ENCODE measurements around the gene HEG1. TPM values are rescaled to one million over a fixed set of nuclear protein-coding genes. Genes with fewer than 3 reads are reported as not detected.

Gene HEG1
- total RNA-seq, 4 donors from 2014 or later, result 55.9 to 85.5 (median 78.9) TPM

GRCh38 chr3:124916837-124917409 is 138.9 kb downstream of the HEG1 start:
- WGBS, 2 donors (ENCODE audit: low coverage in 1 of 2), result 41 to 57% methylated on average over 4 to 7 of the region's 8 CpGs
- H3K27me3 ChIP-seq, result no peaks in the 10 kb centered on the region
- peak; percentile 46 for ATAC-seq
- no peak overlapping the region for H3K4me3 ChIP-seq
- TF ChIP-seq POLR2AphosphoS5 (IDR thresholded peaks at IDR 0.05) (no peak), POLR2A (IDR thresholded peaks at IDR 0.05) (no peak), CTCF (IDR thresholded peaks at IDR 0.05) (no peak), EP300 (IDR thresholded peaks at IDR 0.05) (no peak)
- no peaks in the 10 kb centered on the region for H3K36me3 ChIP-seq
- H3K4me1 ChIP-seq, result no peaks in the 10 kb centered on the region
- no peak overlapping the region for H3K27ac ChIP-seq
- no peaks in the 10 kb centered on the region for H3K9me3 ChIP-seq

Small RNAs within 50 kb of the gene (small RNA-seq; reads per million reads assigned to genes)
- 0 reads per million in 4 donors for gene RNA5SP137

Other genes starting within 250 kb of the HEG1 start
- gene ITGB5, start 168.6 kb downstream of the HEG1 start, total RNA-seq, result 100 to 1,000 TPM; 125 to 312 (median 151) TPM
- gene MUC13, start 121.2 kb downstream of the HEG1 start, total RNA-seq, result not detected
- 1 to 10 TPM in 1 of 4 donors, under 1 TPM in 2, not detected in 1; 0.13 to 2.3 (median 0.54) TPM for gene SLC12A8, start 156.8 kb upstream of the HEG1 start, total RNA-seq

Measured in gastroesophageal sphincter (tissue), 4 donors.